GM21390 (cell line): ENCODE measurements around the gene GIMAP5.
"Not testable (repeated sequence)": the region's sequence is repeated elsewhere in the genome, so short reads cannot be mapped to it uniquely, and the experiment has no call there.

Experiments
- ATAC-seq: cut with Tn5 transposase; IDR thresholded peaks from one replicate; pipeline ENCODE4 v1.9.1; 2021; ENCODE audit not compliant: unreplicated experiment

The GIMAP5 gene

DNA sequence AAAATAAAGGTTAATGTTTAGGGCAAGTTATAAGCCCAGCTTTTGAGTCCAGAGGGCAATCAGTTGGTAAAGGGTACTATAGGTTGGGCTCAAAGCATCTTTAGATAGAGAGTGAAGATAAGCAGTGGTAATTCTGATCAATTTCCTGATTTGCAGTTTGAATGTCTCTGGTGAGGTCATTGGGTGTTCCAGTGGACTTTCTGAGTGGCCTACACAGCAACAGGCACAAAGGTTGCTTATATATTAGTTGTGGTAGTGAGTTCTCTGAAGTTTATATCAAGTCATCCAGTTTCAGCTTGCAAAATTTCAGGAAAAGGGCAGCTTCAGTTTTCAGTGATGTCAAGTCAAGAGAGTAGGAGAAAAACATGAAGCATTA, 29.1 kb downstream of the GIMAP5 start:
- ATAC-seq: no peak

GRCh38 chr7:150769768-150770167, 32.5 kb downstream of the GIMAP5 start:
- no peak for ATAC-seq

DNA sequence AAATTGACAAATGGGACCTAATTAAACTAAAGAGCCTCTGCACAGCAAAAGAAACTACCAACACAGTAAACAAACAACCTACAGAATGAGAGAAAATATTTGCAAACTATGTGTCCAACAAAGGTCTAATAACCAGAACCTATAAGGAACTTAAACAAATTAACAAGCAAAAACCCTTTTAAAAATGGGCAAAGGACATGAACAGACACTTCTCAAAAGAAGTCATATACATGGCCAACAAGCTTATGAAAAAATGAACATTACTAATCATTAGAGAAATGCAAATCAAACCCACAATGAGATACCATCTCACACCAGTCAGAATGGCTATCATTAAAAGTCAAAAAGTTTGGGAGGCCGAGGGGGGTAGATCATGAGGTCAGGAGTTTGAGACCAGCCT, 36.9 kb downstream of the GIMAP5 start:
- ATAC-seq: not testable (repeated sequence)

DNA sequence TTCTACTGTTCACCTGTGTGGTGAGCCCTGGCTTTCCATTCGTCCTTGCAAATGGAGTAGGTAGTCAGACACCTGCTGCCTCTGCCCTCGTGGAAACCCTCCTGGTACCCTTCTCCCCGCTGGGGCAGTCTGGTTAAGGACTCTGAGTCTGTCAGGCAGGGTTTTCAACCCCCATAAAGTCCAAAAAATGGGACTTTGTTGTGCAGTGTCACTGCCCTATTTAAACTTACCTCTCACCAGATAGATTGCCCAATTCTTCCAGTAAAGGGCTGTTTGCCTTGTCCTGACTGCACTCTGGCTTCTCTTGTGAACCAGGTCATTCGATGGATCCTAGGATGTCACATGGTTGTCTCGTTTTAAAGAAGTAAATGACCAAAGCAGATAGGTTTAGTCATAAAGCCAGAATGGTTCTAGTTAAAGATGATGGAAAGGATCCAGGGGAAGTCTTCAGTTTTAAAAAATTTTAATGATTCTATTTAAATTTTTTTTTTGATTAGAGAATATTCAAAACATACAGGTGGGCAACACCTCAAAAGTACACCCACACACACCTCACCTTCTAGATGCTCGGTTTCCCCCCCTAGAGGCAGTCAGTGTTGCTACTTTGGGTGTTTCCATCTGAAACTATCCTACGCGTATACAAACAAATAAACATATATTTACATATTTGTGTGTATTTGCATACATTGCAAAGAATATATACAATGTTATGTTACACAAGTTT, 41.0 kb downstream of the GIMAP5 start:
- no peak for ATAC-seq

DNA sequence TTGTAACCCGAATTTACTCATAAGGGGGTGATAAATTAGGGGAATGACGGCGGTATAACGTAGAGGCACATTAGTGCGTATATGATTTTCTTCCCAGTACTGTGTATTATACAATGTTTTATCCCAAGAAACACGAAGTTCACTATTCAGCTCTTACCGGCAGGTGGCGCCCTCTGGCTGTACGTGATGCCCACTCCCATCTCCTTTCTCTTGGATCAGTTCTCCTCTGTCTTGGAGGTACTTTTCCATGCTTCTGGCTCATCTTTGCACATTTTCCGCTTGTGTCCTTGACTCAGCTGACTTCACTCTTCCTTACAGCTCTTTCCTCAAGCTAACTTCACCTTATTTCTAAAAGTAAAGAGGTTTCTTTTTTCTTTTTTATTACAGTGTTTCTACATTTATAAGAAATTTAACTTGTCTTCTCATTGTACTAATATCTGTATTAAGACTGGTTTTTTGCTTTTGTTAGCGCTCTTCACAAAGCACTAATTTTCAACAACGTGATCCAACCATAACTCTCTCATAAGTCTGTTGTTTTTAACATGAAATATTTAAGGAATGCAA, 41.6 kb downstream of the GIMAP5 start:
- ATAC-seq: no peak

GRCh38 chr7:150780292-150780691, 43.1 kb downstream of the GIMAP5 start:
- ATAC-seq: no peak

DNA sequence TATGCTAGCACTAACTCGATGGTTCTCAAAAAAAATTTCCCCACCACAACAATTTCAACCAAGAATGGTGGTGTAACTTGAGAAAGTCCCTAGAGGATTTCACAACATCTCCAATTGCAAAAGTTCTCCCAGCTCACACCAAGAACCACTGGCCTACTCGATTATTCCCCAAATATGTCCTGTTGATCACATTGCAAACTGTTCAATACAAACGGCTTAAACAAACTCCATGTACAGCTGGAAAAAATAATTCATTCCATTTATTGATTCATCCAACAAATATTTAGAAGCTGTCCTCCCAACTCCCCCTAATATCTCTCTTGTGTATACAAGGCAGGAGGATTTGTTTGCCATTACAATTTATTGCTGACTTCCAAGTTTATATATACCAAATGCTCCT, 43.9 kb downstream of the GIMAP5 start:
- ATAC-seq: no peak

- ATAC-seq: no peak
These were observed 44.7 kb downstream of the GIMAP5 start for GRCh38 chr7:150781961-150782360.

- ATAC-seq: no peak
These were observed 47.0 kb downstream of the GIMAP5 start for GRCh38 chr7:150784120-150784736.

DNA sequence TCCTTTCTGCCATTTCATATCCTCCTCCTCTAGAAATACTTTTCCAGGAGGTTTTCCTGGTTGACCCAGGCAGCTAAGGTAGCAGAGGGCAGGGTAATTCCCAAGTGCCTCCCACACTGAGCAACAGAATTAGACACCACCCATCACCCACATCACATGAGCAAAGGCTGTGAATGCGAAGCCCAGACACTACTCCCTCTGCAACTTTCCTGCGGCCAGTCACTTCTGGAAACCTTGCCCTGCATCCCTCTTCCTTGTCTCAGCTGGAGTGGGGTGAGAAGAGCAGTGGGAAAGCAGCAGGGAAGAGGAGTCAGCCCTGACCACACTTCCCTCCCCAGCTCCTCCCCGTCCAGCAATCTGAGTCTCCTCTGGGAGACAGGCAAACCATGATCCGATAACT, 47.7 kb downstream of the GIMAP5 start:
- ATAC-seq: no peak

- no peak for ATAC-seq
These were observed 50.4 kb downstream of the GIMAP5 start for GRCh38 chr7:150787321-150788281.

GRCh38 chr7:150788474-150789269, 51.5 kb downstream of the GIMAP5 start:
- ATAC-seq: no peak

- ATAC-seq: no peak
These were observed 53.3 kb downstream of the GIMAP5 start for GRCh38 chr7:150790416-150791075.

- no peak for ATAC-seq
These were observed 54.1 kb downstream of the GIMAP5 start for GRCh38 chr7:150791304-150791703.

GRCh38 chr7:150791746-150792452, 54.7 kb downstream of the GIMAP5 start:
- no peak for ATAC-seq
